Smooth muscle cell (in vitro differentiated cells): ENCODE results near the gene DTWD2. TPM values are rescaled to one million over a fixed set of nuclear protein-coding genes. Genes with fewer than 3 reads are reported as not detected.
"Not testable (repeated sequence)": the region's sequence is repeated elsewhere in the genome, so short reads cannot be mapped to it uniquely, and the experiment has no call there.

Source experiments
- DNase-seq: peaks from one replicate; lab custom pipeline; 2025; ENCODE audit not compliant: unreplicated experiment; lab: John Stamatoyannopoulos, UW
- H2AFZ ChIP-seq: fragments of 200-600 bp; sonication (generic); 2 replicates; pipeline ENCODE4 v1.6.0; 2016; ENCODE audit warnings: antibody characterized with exemption, low read depth, mild to moderate bottlenecking
- H3F3A ChIP-seq: fragments of 200-600 bp; sonication (generic); 2 replicates; pipeline ENCODE4 v1.6.0; 2017; ENCODE audit warnings: antibody characterized with exemption, low read depth
- H3K27ac ChIP-seq: fragments of 200-600 bp; sonication (generic); 2 replicates; pipeline ENCODE4 v1.5.1; 2016; ENCODE audit warnings: low read depth, mild to moderate bottlenecking
- H3K27me3 ChIP-seq: fragments of 200-600 bp; sonication (generic); 2 replicates; pipeline ENCODE4 v1.6.1; 2016; ENCODE audit warnings: low read depth, mild to moderate bottlenecking
- H3K36me3 ChIP-seq: fragments of 200-600 bp; sonication (generic); 2 replicates; pipeline ENCODE4 v1.5.1; 2016; ENCODE audit warnings: low read depth
- H3K4me1 ChIP-seq: fragments of 200-600 bp; sonication (generic); 2 replicates; pipeline ENCODE4 v1.5.1; 2016; ENCODE audit warnings: low read depth
- H3K4me2 ChIP-seq: fragments of 200-600 bp; sonication (generic); 2 replicates; pipeline ENCODE4 v1.6.0; 2016; ENCODE audit warnings: mild to moderate bottlenecking
- H3K4me3 ChIP-seq: fragments of 200-600 bp; sonication (generic); 2 replicates; pipeline ENCODE4 v1.5.1; 2016; ENCODE audit warnings: mild to moderate bottlenecking
- H3K79me2 ChIP-seq: fragments of 200-600 bp; sonication (generic); 2 replicates; pipeline ENCODE4 v1.6.0; 2016; ENCODE audit warnings: low read depth, mild to moderate bottlenecking
- H3K9ac ChIP-seq: fragments of 200-600 bp; sonication (generic); 2 replicates; pipeline ENCODE4 v1.6.0; 2016; ENCODE audit warnings: low read depth
- H3K9me3 ChIP-seq: fragments of 200-600 bp; sonication (generic); replicated peaks from 2 replicates; pipeline ENCODE4 v1.5.1; 2016; ENCODE audit warnings: low read depth
- H4K20me1 ChIP-seq: fragments of 200-600 bp; sonication (generic); 2 replicates; pipeline ENCODE4 v1.6.0; 2016; ENCODE audit warnings: low read depth
- WGBS: methylation state at CpG from one replicate; pipeline ENCODE4 v1.1.7; 2016; ENCODE audit warnings: low lambda C conversion rate; 5-methylcytosine and 5-hydroxymethylcytosine counted together
- polyA plus RNA-seq: library from polyadenylated mRNA; unstranded; fragments of >200 nt; fragmentation: Nextera tagmentation; extraction: Ambion mirVana; gene quantifications from 2 replicates; pipeline ENCODE4 v1.2.1, GENCODE V29; 2016
- total RNA-seq: library from RNA; depleted of rRNA; stranded (reverse); fragments of >200 nt; gene quantifications from 2 replicates; pipeline ENCODE4 v1.2.3, GENCODE V29; 2014
- TF ChIP-seq, protein P1 (sequence below): fragments of 200-600 bp; sonication (generic); IDR thresholded peaks from 2 replicates; pipeline ENCODE4 v1.5.1; 2017; ENCODE audit warnings: borderline replicate concordance, mild to moderate bottlenecking, antibody characterized with exemption; ENCODE audit not compliant: insufficient read depth, poor library complexity, severe bottlenecking

DTWD2 gene
- total and polyA plus RNA-seq, 2 experiments from 2014 or later, result 0.58 to 1.7 TPM

DNA sequence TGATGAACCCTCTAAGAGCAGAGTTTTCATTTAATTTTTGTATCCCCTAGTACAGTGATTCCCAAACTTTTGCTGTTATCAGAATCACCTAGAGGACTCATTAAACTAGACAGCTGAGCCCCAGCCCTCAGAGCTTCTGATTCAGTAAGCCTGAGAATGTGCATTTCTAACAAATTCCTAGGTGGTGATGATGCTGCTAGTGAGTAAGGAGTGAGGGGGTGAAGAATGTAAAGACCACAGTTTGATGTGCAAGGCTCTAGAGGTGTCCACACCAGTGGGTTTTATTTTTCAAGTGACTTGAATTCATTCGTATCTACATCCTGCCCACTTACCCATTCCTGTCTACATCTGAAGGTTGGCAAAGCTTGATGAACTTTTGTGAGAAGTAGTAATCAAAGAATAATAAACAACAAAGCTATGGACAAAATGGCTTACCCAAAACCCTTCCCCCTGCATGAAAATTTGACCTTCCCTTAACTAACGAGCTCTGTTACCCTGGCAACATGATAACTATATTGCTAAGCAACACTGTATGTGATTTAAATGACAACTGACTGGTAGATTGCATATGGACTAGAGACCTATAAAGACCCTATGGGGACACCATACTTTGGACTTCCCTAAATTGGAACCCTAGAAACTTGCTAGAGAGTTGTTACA is 35.2 kb downstream of the DTWD2 start:
- H4K20me1 ChIP-seq, result no peaks in the 10 kb centered on the region
- H3K4me3 ChIP-seq, result no peak overlapping the region
- no peaks in the 10 kb centered on the region for H3K36me3 ChIP-seq
- WGBS, result 39% methylated on average over 2 of the region's 2 CpGs
- H3K9me3 ChIP-seq, result no peaks in the 10 kb centered on the region
- peak overlapping the region; percentile 52 for H3K4me2 ChIP-seq
- H3K27me3 ChIP-seq, result peaks cover 6% of the 10 kb centered on the region
- no peak overlapping the region for H3K27ac ChIP-seq
- H2AFZ ChIP-seq, result no peak overlapping the region
- H3K79me2 ChIP-seq, result no peaks in the 10 kb centered on the region
- H3K9ac ChIP-seq, result no peak overlapping the region
- H3F3A ChIP-seq, result no peaks in the 10 kb centered on the region
- TF ChIP-seq, protein P1, sequence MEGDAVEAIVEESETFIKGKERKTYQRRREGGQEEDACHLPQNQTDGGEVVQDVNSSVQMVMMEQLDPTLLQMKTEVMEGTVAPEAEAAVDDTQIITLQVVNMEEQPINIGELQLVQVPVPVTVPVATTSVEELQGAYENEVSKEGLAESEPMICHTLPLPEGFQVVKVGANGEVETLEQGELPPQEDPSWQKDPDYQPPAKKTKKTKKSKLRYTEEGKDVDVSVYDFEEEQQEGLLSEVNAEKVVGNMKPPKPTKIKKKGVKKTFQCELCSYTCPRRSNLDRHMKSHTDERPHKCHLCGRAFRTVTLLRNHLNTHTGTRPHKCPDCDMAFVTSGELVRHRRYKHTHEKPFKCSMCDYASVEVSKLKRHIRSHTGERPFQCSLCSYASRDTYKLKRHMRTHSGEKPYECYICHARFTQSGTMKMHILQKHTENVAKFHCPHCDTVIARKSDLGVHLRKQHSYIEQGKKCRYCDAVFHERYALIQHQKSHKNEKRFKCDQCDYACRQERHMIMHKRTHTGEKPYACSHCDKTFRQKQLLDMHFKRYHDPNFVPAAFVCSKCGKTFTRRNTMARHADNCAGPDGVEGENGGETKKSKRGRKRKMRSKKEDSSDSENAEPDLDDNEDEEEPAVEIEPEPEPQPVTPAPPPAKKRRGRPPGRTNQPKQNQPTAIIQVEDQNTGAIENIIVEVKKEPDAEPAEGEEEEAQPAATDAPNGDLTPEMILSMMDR, result no peak
- peaks cover 5% of the 10 kb centered on the region for H3K4me1 ChIP-seq
- DNase-seq, result no peak

DNA sequence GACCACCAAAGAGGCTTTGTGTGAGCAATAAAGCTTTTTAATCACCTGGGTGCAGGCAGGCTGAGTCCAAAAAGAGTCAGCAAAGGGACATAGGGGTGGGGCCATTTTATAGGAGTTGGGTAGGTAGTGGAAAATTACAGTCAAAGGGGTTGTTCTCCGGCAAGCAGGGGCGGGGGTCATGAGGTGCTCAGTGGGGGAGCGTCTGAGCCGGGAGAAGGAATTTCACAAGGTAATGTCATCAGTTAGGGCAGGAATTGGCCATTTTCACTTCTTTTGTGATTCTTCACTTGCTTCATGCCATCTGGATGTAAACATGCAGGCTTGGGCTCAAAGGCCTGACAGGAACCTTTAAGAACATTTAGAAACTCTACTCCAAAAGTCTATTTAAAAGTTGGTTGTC is 36.0 kb downstream of the DTWD2 start:
- H3F3A ChIP-seq, H3K27ac ChIP-seq, H3K27me3 ChIP-seq, H3K36me3 ChIP-seq, H3K4me1 ChIP-seq, H3K9me3 ChIP-seq, H3K79me2 ChIP-seq, DNase-seq, H2AFZ ChIP-seq, H4K20me1 ChIP-seq, H3K9ac ChIP-seq, H3K4me3 ChIP-seq: not testable (repeated sequence)
- H3K4me2 ChIP-seq, result peak overlapping the region; percentile 52
- WGBS, result 18% methylated on average over 4 of the region's 4 CpGs

DNA sequence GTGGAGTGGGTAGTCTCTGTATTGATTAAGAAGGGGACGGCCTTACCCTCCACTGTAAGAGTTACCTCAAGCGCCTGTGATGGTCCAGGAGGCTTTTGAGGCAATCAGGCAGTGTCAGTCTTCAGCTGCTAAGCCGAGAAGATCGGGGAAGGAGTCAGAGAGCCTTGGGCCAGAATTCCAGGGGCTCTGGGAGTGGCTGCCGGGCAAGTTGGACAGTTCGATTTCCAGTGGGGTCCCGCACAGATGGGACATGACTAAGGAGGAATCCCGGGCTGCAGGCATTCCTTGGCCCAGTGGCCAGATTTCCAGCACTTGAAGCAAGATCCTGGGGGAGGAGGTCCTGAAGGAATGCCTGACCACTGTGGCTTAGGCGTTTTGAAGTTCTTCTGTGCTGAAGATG is 38.0 kb downstream of the DTWD2 start:
- not testable (repeated sequence) for H3K9ac ChIP-seq, H2AFZ ChIP-seq, H3K4me1 ChIP-seq, H3K4me3 ChIP-seq, H3K27ac ChIP-seq, H3F3A ChIP-seq, H3K27me3 ChIP-seq, DNase-seq, H4K20me1 ChIP-seq, H3K9me3 ChIP-seq, H3K4me2 ChIP-seq, H3K36me3 ChIP-seq, H3K79me2 ChIP-seq
- WGBS, result 65% methylated on average over 9 of the region's 9 CpGs

DNA sequence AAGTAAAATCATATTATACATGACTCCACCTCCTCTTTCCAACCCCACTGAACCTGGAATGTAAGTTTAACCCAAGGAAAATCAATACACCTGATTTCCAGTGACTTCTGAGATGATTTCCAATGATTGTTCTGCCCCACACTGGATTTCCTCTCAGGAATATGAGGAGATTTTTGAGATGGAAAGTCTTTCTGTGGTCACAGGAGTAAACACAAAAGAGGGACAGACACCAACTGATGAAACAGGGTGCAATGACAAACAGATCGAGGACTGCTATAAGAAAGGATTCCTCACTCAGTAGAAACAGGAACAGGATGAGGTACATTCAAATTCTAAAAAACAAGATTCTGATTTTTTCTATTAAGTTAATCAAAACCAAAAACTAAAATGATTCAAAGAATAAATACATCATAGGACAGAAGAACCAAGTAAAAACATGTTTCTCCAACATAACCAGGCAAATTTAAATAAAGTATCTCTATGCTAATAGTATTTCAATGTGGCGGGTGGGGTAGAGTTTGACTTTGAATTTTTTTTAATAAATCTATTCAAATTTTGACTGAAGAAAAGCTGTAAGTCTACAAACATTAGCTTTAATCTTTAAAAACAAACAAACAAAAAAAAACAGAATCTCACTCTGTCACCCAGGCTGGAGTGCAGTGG is 42.1 kb downstream of the DTWD2 start:
- no peak overlapping the region for H3K4me2 ChIP-seq
- H3K9me3 ChIP-seq, result no peaks in the 10 kb centered on the region
- H3K27ac ChIP-seq, result no peak overlapping the region
- H3K4me3 ChIP-seq, result no peak overlapping the region
- 79% methylated on average over 2 of the region's 2 CpGs for WGBS
- H3K36me3 ChIP-seq, result no peaks in the 10 kb centered on the region
- no peaks in the 10 kb centered on the region for H4K20me1 ChIP-seq
- no peak for DNase-seq
- TF ChIP-seq, protein P1, result no peak
- H3K4me1 ChIP-seq, result no peaks in the 10 kb centered on the region
- H3K79me2 ChIP-seq, result no peaks in the 10 kb centered on the region
- no peak overlapping the region for H2AFZ ChIP-seq
- no peaks in the 10 kb centered on the region for H3F3A ChIP-seq
- H3K27me3 ChIP-seq, result no peaks in the 10 kb centered on the region
- H3K9ac ChIP-seq, result no peak overlapping the region
